Muscle layer of colon (tissue), 2 donors: ENCODE measurements around the gene CLDN14.

Experiments
- H3K27ac ChIP-seq: one replicate; pipeline ENCODE4 v1.7.0; 2013; ENCODE audit warnings: low read depth, mild to moderate bottlenecking, low read length, moderate library complexity
- H3K27me3 ChIP-seq, 2 donors: one replicate each; pipeline ENCODE4 v1.7.0; 2013; ENCODE audit warnings: low read length in 2 of 2, mild to moderate bottlenecking in 2 of 2; ENCODE audit not compliant: insufficient read depth in 2 of 2, control insufficient read depth in 1 of 2
- H3K36me3 ChIP-seq: one replicate; pipeline ENCODE4 v1.7.0; 2013; ENCODE audit warnings: mild to moderate bottlenecking, low read length; ENCODE audit not compliant: insufficient read depth
- H3K4me1 ChIP-seq: one replicate; pipeline ENCODE4 v1.7.0; 2013; ENCODE audit warnings: mild to moderate bottlenecking, low read length; ENCODE audit not compliant: insufficient read depth
- H3K4me3 ChIP-seq, 2 donors: one replicate each; pipeline ENCODE4 v1.7.0; 2013; ENCODE audit warnings: low read length in 2 of 2, low read depth in 1 of 2, mild to moderate bottlenecking in 1 of 2, moderate library complexity in 1 of 2
- H3K9ac ChIP-seq: one replicate; pipeline ENCODE4 v1.7.0; 2013; ENCODE audit warnings: low read length
- H3K9me3 ChIP-seq: one replicate; pipeline ENCODE4 v1.7.0; 2013; ENCODE audit warnings: mild to moderate bottlenecking, low read length
- donor health status: abdominal sarcoma.
- donor health status: Adenocarcinoma of cecum.

Gene CLDN14

DNA sequence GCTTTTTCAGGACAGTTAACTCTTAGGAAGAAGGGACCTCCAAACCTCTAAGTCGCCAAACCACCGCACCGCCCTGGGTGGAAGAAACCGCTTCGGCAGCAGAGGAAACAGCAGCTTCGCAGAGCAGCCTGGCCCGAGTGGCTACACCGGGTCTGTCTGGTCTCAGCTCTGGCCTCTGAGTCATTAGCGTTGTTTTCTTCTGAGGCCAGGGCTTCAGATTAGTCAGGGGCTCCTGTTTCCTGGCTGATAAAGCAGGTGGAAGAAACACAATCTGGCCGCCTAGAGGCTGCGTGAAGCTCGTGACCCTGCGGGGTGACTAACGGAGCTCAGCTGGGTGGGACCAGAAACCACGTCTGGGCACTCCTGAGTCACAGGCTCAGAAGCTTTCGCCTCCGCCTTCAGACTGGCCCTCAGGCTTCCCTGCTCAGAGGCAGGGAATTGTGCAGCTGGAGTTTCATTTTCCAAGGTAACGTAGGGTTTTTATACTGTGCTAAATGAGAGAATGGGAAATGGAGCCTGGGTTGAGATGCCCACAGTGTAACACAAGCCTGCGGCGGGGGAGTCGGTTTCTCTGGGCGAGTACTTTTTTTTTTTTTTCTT lies 49.9 kb downstream of the CLDN14 start:
- Histone ChIP-seq H3K4me3 (no peak overlapping the region), H3K27ac (no peak overlapping the region), H3K27me3 (no peaks in the 10 kb centered on the region), H3K9me3 (no peaks in the 10 kb centered on the region), H3K9ac (no peak overlapping the region), H3K4me1 (no peaks in the 10 kb centered on the region), H3K36me3 (no peaks in the 10 kb centered on the region)

DNA sequence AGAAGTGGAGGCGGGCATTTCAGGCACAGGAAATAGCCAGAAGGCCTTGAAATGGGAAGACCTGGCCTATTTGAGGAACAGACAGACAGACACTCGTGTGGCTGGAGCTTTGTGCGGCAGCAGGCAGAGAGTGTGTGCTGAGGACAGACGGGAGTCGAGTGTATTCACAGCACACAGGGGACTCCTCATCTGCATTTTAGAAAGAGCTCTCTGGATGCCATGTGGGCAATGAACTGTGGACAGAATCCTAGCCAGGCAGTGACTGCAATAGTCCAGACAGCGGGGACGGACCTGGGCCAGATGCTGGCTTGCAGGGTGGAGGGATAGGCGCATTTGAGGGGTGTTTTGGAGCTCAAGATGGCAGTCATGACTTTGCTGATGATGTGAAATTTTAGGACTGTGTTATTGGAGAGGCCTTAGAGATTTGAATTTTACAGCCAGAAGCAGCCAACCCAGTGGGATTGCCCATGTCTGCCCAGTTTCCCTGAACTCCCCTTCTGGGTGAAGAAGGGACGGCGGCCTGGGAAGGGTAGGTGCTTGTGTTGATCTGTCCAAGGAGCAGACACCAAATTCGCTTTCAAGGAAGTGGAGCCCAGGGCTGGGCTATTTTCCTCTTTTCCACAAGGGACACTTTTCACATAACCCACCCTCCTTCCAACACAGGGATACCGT lies 51.0 kb downstream of the CLDN14 start:
- no peak overlapping the region for H3K4me3 ChIP-seq
- H3K9me3 ChIP-seq, result no peaks in the 10 kb centered on the region
- no peaks in the 10 kb centered on the region for H3K4me1 ChIP-seq
- no peak overlapping the region for H3K27ac ChIP-seq
- H3K36me3 ChIP-seq, result no peaks in the 10 kb centered on the region
- no peaks in the 10 kb centered on the region for H3K27me3 ChIP-seq
- H3K9ac ChIP-seq, result no peak overlapping the region

DNA sequence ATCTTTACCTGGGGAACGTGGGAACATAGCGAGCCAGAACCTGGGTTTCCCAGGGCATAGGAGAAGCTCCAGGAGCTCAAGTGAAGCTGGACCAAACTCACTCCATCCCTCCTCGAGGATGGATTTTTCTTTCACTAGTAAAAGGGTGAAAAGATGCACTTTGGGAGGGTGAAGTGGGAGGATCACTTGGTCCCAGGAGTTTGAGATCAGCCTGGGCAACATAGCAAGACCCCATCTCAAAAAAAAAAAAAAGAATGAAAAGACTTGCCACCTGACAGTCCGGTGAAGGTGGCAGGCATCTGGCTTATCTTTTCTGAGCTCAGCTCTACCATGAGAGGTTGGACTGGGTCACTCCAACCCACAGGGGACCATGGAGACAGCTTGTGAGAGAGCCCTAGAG lies 52.4 kb downstream of the CLDN14 start:
- Histone ChIP-seq H3K9ac (no peak overlapping the region), H3K27ac (no peak overlapping the region), H3K27me3 (no peaks in the 10 kb centered on the region), H3K36me3 (no peaks in the 10 kb centered on the region), H3K4me1 (no peaks in the 10 kb centered on the region), H3K4me3 (no peak overlapping the region), H3K9me3 (no peaks in the 10 kb centered on the region)

DNA sequence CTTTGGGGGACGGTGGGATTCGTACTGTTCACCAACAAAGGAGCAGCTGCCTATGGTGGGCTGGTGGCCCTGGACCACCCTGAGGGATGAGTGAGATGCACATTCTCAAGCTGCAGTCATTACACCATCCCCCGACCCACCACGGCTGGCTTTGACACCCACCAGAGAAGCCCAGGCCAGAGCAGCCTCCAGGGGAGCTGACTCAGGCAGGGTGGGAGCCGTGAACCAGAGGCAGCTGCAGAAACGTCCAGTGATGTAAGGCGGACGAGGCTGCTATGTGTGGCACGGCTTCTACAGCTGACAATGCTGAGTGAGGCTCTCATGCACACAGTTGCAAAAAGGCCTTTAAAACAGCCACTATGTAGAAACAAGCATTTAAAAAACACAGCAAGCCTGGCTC lies 54.6 kb downstream of the CLDN14 start:
- no peaks in the 10 kb centered on the region for H3K27me3 ChIP-seq
- H3K9ac ChIP-seq, result no peak overlapping the region
- H3K36me3 ChIP-seq, result no peaks in the 10 kb centered on the region
- no peak overlapping the region for H3K27ac ChIP-seq
- H3K4me1 ChIP-seq, result no peaks in the 10 kb centered on the region
- no peak overlapping the region for H3K4me3 ChIP-seq
- no peaks in the 10 kb centered on the region for H3K9me3 ChIP-seq

DNA sequence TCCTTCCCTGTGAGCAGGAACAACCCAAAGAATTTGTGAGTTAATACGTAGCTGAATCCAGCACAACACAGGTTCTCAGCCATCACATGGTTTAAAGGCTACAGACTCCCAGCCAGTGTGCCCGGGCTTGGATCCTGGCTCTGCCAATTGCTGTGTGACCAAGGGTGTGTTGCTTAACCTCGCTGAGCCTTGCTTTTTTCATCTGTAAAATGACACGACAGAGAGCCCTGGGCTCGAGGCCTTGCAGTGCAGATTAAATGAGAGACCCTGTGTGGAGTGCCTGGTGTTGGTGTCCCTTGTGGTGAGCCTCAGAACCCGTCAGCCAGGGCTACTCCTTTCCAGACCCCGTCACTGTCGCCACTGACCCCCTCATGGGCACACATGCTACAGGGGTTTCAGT lies 55.3 kb downstream of the CLDN14 start:
- H3K4me3 ChIP-seq, result no peak overlapping the region
- H3K4me1 ChIP-seq, result no peaks in the 10 kb centered on the region
- H3K9me3 ChIP-seq, result no peaks in the 10 kb centered on the region
- no peaks in the 10 kb centered on the region for H3K27me3 ChIP-seq
- no peak overlapping the region for H3K9ac ChIP-seq
- no peak overlapping the region for H3K27ac ChIP-seq
- no peaks in the 10 kb centered on the region for H3K36me3 ChIP-seq

DNA sequence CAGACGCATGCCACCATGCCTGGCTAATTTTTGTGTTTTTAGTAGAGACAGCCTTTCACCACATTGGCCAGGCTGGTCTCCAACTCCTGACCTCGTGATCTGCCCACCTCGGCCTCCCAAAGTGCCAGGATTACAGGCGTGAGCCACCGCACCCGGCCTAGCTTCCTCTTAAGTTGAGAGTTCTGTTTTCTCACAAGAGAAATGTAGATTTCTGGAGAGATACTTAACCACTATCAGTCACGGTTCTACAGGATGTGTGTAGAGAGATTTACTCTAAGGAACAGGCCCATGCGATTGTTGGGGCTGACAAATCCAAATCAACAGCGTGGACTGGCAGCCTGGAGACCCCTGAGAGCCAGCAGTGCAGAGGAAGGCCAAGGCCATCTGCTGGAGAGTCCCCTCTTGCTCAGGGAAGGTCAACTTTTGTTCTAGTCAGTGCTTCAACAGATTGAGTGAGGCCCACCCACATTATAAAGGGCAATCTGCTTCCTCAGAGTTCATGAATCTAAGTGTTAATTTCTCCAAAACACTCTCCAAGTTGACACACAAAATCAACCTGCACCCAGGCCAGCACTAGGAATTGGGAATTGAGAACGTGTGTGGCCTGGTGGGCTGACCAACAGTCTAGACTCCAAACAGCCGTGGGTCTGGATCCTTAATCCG lies 56.0 kb downstream of the CLDN14 start:
- H3K4me3 ChIP-seq, result no peak overlapping the region
- no peak overlapping the region for H3K27ac ChIP-seq
- no peaks in the 10 kb centered on the region for H3K36me3 ChIP-seq
- H3K9me3 ChIP-seq, result no peaks in the 10 kb centered on the region
- no peak overlapping the region for H3K9ac ChIP-seq
- H3K4me1 ChIP-seq, result no peaks in the 10 kb centered on the region
- no peaks in the 10 kb centered on the region for H3K27me3 ChIP-seq

DNA sequence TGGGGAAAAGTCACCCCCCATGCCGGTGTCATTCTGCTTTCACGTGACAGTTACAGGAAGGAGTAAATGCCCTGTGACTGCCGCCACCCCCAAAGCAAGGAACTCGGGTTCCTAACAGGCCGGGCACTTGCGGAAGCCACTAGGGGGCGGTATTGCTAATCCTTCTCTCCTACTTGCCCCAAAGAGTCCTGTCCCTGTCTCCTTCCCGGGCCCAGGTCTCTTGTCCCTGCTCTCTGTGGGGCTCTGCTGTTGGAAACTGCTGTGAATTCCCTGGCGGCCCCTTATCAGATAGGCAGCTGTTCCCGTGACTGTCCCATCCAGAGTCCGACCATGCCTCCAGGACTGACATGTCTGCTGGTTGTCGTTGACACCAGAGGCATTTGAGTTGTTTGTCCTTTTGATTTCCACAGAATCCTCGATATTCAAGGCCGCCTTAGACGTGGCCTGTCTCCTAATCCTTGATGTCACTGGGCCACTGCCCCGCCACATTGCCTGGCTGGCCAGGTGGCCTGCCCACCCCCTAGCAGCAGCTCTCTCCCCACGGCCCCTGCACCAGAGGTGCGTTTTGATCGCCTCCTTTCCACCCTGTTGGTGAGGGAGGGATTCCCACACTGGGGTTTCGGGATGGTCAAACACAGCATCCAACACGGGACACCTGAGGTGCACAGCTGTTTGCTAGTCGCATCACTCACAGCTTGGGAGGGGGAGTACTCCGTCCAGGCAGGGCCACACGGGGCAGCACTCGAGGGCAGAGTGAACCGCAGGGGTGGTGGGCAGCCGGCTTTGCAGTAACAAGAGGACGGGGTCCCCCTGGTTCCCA lies 57.4 kb downstream of the CLDN14 start:
- Histone ChIP-seq H3K4me3 (no peak overlapping the region), H3K27me3 (no peaks in the 10 kb centered on the region), H3K9ac (no peak overlapping the region), H3K4me1 (no peaks in the 10 kb centered on the region), H3K9me3 (no peaks in the 10 kb centered on the region), H3K27ac (no peak overlapping the region), H3K36me3 (no peaks in the 10 kb centered on the region)

DNA sequence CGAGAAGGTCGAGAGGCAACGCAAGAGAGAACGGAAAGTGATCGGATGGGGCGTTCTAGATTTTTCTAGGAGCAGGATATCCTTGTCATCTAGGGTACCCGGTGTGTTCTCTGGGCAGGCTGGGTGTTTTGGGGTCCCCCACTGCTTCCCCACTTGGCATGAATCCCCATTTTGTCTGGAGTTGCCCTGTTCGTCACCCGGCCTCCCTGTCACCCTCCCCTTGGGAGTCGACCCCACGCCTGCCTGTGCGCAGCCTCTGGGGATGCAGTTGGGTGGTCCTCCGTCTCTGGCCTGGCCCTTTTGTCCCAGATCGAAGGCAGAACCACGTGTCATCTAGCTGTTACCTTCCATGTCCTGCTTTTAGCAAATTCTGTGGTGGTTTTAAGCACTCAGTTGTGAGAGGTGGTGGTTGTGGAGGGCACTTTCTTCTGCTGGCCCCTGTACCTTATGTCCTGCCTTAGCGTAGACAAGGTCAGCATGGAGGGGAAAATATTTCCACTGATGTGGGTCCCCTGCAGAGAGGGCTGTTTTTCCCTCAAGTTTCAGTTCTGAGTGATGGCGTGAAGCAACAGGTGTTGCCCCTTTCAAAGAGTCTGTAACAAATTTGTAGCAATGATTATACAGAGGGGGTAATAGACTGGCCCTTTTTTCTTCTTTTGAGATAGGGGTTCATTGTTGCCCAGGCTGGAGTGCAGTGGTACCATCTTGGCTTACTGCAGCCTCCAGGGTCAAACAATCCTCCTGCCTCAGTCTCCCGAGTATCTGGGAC lies 59.2 kb downstream of the CLDN14 start:
- Histone ChIP-seq H3K9ac (no peak overlapping the region), H3K4me1 (no peaks in the 10 kb centered on the region), H3K27me3 (no peaks in the 10 kb centered on the region), H3K9me3 (no peaks in the 10 kb centered on the region), H3K4me3 (no peak overlapping the region), H3K36me3 (no peaks in the 10 kb centered on the region), H3K27ac (no peak overlapping the region)

DNA sequence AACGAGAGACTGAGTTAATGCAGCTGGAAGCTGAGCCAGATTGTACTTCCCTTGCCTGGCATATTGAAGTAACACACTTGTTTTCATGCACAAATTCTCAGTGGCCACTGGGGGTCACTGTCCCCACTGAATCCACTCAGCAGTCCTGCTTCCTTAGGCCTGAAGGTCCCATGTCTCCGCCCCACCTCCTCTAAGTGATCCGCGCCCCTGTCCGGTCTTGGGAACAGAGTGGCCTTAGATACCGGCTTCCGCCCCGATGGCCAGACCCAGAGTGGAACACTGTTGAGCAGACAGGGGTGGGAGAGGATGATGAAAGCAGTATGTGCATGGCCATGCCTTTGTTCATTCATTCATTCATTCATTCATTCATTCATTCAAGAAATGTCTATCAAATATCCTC lies 59.9 kb downstream of the CLDN14 start:
- Histone ChIP-seq H3K27me3 (no peaks in the 10 kb centered on the region), H3K4me1 (no peaks in the 10 kb centered on the region), H3K9ac (no peak overlapping the region), H3K4me3 (no peak overlapping the region), H3K36me3 (no peaks in the 10 kb centered on the region), H3K9me3 (no peaks in the 10 kb centered on the region), H3K27ac (no peak overlapping the region)

DNA sequence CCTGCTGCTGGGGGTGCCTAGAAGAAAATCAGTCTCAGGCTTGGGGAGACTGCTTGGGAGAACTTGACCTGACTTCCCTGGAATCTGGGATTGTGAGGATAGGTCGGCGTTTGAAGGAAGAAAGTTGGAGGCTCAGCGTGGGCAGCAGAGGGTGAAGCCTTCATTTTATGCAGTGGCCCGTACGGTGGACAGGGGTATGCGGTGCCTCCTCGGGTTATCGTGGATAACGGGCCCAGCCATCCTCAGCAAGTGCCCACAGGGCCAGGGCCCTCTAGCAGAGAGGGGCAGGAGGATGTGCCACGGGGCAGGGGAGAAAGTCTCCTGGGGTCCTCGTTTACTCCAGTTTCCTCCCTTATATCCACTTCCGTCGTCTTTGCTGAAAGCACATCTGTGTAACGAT lies 60.7 kb downstream of the CLDN14 start:
- Histone ChIP-seq H3K27ac (no peak overlapping the region), H3K27me3 (no peaks in the 10 kb centered on the region), H3K9ac (no peak overlapping the region), H3K4me1 (no peaks in the 10 kb centered on the region), H3K36me3 (no peaks in the 10 kb centered on the region), H3K4me3 (no peak overlapping the region), H3K9me3 (no peaks in the 10 kb centered on the region)

DNA sequence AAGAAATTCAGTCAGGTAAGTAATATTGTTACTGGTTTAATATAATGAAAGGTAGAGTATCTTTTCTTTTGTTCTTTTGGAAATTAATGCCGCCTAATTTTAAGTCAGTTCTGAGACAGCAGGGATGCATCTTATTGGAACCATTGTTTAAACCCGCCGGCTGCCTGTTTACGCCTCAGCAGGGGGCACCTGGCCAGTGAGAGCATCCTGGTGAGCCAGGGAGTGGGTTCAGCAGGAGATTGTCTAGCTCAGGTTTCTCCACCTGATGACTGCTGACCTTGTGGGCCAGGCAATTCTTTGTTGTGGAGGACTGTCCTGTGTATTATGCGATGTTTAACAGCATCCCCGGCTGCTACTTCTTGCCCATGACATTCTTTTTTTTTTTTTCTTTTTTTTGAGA lies 64.5 kb downstream of the CLDN14 start:
- no peak overlapping the region for H3K9ac ChIP-seq

More for the DNA sequence above, 64.5 kb downstream of the CLDN14 start:
- Histone ChIP-seq H3K27me3 (no peaks in the 10 kb centered on the region), H3K36me3 (no peaks in the 10 kb centered on the region), H3K27ac (no peak overlapping the region), H3K9me3 (no peaks in the 10 kb centered on the region), H3K4me1 (no peaks in the 10 kb centered on the region), H3K4me3 (no peak overlapping the region)
